ENCODE data around the gene SPATA16.
"Not testable (repeated sequence)": the region's sequence is repeated elsewhere in the genome, so short reads cannot be mapped to it uniquely, and the experiment has no call there.

The SPATA16 gene

DNA sequence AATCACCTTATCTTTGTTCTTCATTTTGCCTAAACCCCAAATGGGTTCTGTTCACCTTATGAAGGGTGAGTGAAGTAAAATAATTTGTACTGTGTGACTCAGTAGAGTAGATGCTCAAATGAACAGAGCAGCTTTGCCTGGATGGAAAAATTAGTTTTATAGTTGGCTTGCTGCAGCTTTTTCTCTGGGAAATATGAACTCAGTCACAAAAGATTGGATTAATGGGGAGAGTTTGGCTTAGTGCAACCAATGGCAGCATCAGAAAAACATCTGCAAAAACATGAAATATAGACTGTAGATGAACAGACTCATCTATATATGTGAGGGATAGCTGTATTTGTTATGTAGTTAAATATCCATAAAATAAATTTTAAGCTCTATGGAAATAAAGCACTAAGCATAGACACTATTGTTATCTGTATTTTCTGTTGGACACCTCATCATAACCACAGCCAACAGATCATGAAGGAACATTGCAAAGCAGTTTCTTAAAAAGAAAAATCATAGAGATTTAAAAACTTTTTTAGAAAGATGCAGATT lies 209.2 kb downstream of the SPATA16 start:
- no peak for DNase-seq

GRCh38 chr3:172929451-172929850 lies 211.6 kb downstream of the SPATA16 start:
- no peak for DNase-seq

DNA sequence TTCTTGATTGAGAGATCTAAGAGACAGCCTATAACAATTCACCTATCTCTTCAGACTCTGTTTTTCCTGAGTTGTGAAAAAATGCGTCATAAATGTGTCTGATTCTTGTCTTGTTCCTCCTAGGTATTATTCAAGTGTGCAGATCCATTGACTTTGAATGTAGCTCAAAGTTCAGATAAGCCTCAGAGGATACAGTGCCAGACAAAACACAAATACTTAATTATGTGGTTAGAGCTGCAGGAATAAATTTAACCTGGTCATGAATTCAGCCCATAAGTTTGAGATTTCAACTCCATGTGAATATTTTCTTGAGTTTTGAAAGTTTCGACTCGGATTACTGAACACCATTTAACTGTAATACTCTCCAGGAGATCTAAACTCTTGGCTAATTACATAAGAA lies 216.5 kb downstream of the SPATA16 start:
- DNase-seq, result no peak

DNA sequence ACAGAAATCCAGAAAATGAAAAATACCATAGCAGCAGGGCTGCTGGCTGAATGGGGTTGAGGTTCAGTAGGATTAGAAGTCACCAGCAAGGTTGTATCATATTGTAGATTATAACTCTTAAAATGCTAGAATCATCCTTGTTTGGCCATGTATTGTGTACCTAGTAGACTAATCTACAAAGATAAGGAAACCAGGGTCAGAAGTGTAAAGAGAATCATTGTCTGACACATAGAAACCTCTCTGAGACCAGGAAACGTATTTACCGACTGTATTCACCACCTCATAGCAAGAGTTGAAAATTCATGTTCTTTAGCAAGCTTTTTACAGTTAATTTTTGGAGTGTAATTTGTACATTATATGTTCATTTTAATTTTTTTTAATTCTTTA lies 221.7 kb downstream of the SPATA16 start:
- DNase-seq, result no peak

DNA sequence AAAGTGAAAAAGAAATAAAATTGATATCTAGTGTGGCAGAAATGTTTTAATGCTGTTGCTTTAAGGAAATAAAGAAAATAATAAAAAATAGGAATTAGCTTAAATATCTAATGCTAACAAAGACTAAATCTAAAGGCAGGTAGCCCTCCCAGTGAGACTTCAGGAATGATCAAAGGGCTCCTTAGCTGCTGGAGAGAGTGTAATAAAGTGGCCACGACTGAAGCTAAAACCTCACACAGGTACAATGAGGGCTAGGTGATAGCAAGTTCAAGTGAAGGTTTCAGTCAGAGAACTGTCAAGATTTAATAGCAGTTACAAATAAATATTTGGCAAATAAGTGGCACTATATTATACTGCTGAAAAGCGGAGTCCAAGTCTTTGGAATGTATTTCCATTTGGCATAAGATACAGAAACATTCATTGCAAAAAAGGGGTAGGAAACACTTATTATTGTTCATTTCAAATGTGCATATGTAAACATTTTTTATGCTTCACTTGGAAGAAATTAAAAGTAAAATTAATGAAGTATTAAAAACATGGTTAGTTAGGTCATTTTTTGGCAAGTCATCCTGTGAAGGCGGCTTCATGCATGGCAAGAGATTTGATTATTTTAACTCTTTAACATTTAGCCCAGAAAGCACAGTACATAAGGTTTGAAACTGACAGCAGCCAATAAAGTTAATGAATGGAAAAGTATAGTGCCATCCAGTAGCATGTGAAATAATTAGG lies 222.3 kb downstream of the SPATA16 start:
- DNase-seq, result no peak

- DNase-seq, result no peak
These were observed 222.9 kb downstream of the SPATA16 start for GRCh38 chr3:172918165-172918564.

DNA sequence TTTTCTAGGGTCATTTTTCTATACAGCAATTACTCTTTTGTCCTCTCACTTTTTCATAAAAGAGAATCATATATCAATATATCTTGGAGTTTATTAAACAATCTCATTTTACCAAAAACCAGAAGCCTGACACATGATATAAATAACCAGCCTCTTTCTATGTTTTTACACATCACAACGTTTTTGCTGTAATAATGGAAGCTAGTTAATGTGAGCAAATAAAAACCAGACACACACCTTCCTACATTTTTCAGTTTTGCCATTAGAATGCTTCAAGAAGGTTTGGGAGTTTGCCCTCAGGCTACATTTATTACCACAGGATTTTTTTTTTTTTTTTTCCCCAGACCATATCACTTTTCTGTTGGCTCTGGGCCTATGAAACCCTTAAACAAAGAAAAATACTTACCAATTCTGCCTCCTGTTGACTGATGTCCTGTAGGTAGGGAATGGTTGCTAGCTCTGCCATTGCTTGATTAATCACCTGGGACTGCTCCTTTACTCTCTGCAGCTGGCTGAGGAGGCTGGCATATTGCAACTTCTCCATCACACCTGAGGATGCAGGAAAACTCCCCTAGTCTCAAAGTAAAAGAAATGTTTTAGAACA lies 225.0 kb downstream of the SPATA16 start:
- no peak for DNase-seq

DNA sequence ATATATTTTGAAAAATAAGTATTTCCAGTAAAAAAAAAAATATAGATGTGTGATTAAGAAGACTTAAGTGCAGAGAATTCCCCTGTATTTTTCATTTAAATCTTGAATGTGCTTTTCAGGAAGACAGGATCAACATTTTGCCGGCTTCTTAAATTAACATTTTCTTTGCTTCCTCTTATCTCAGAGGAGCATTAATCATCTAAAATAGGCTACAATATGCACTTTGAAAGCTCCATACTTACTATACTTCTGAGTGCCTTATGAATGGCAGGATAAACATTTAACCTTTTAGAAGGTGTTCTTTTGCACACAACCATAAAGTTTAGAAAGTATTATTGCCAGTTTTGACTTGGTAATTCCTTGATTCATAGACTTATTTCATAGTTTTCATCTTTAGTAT lies 226.2 kb downstream of the SPATA16 start:
- no peak for DNase-seq

DNA sequence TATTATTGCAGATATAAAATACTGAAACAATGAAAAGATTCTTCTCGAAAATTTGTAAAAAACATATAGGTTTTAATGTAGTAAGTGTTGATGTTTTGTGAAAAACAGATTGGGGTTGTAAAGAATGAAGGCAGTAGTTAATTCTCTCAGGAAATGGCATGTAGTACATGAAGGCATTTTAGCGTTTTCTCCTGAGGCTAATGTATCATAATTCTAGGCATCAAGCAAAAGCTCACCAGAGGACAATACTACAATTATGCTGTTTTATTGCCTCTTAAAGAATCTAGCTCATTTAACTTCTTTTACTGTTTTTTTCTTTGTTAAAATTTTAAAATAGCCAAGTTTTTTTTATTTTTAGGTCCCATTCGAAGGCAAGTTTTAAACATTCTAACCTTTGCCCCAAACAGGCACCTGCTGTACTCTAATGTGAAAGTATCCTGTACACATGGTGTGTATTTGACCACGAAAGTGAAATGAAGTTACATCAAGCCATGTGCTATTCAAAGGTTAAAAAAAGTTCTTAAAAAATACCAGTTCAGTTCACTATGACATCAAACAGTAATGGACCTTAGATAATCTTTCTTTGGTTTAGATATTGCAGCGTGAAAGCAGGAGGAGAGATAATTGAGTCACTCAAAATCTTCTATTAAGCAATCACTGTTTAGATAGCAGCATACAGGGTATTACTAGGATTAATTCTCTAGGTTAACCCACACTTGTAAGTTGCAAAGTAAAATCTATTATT lies 227.0 kb downstream of the SPATA16 start:
- DNase-seq, result no peak

DNA sequence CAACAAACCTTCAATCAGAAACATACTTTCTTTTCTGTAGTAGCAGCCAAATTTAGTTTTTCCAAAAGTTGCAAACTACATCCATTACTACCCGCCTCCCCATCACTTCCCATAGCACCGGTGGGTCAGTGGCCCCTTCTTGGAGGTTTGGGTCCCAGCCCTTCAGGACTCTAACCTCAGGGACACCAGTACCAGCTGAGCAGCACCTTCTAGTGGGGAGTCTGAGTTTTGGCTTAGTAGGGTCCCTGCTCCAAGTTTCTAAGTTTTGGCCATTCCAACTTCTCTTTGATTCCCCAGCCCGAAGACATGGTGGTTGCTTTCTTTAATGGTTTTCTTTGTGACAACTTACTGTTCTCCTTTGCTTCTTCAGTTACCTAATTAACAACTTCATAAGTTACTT lies 229.9 kb downstream of the SPATA16 start:
- no peak for DNase-seq

DNA sequence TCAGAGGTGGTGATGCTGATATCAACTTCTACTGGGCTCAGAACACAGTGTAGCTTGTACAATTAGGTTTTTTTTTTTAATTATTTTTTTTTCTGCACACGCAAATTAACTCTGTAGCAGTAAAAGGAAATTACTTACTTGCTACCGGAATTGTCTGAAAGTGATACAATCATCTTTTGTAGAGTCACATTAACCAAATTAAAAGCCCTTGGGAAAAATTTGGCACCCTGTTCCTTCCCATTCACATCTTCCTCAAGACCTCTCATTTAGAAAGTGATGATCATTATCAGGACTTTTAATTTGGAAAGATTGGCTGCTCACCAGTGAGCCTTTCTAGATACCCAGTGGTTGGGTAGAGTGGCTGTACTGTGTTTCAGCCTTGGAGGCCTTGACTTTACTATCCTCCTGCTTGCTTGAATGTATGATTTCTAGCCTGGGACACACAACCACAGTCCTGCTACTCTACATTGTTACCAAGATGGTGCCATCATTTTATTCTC lies 232.2 kb downstream of the SPATA16 start:
- no peak for DNase-seq

- no peak for DNase-seq
These were observed 235.6 kb downstream of the SPATA16 start for GRCh38 chr3:172905451-172905850.

DNA sequence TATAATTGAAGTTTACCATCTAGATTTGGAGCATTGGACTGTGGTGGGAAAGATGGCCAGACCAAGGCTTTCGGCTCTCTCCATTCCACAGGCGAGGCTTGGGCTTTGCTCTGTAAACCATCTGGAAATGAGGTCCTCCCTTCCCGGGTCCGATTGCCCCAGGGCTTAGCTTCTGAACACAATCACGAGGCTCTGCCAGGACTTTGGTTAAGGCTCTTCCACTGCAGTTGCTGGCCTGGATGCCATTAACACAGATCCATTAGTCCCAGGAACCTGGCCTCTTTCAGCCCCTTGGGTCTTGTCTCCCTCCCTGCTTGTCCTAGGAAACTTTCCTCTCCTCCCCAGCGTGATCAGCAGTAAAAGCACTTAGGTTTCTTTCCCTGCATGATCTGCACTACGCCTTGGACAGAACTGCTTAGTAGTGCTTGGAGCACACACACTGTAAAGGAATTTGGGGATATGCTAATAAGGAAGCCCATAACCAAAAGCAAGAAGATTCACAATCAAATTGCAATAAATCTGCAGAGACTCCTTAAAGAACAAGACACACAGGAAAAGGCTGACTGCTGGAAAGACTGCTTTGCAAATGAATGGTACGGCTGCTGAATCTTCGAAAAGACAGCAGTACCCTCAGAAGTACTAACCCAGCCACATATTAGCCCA lies 236.2 kb downstream of the SPATA16 start:
- no peak for DNase-seq

- no peak for DNase-seq
These were observed 237.3 kb downstream of the SPATA16 start for GRCh38 chr3:172903642-172904320.

DNA sequence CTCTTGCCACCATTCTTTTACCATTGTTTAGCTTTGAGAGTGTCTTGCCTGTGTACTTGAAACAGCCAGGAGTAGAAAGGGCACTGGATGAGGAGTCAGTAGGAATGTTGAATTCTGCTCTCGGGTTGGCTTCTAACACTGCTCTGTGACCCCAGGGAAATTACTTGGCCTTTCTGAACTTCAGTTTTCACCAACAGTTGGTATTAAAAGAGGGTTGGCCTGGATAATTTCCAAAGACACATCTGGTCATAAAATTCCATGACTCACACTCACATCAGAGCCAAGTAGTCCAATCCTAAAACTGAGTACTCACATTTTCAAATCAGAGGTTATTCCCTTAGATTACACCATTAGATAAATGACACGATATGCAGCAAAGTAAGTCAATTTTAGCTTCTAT lies 248.9 kb downstream of the SPATA16 start:
- no peak for DNase-seq

GRCh38 chr3:172885704-172886103 lies 255.3 kb downstream of the SPATA16 start:
- DNase-seq, result no peak

- DNase-seq, result no peak
These were observed 258.5 kb downstream of the SPATA16 start for GRCh38 chr3:172882563-172882962.

DNA sequence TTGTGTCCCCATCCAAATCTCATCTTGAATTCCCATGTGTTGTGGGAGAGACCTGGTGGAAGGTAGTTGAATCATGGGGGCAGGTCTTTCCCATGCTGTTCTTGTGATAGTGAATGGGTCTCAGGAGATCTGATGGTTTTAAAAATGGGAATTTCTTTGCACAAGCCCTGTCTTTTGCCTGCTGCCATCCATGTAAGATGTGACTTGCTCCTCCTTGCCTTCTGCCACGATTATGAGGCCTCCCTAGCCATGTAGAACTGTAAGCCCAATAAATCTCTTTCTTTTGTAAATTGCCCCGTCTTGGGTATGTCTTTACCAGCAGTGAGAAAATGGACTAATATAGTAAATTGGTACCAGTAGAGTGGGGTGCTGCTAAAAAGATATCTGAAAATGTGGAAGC lies 261.7 kb downstream of the SPATA16 start:
- DNase-seq, result not testable (repeated sequence)

- DNase-seq, result no peak
These were observed 264.0 kb downstream of the SPATA16 start for GRCh38 chr3:172877011-172877410.

DNA sequence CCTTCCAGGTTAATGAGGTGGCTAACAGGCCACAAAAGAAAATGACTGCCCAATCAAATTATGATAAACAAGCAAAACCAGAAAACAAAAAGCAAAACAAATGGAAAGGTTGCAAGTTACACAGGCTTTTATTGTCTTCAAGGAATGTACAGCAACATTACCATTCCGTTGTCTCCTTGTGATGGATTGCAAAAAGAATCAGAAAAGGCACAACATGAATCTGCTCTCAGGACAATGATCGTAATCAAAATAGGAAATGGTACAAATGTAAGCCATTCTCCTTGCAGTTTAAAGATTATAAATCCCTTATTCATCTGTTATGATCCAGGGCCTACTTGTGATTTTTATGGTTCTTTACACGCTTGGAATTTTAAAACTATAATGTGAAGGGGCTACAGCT lies 264.7 kb downstream of the SPATA16 start:
- DNase-seq, result no peak

GRCh38 chr3:172875039-172875438 lies 266.0 kb downstream of the SPATA16 start:
- DNase-seq, result no peak

- no peak for DNase-seq
These were observed 271.1 kb downstream of the SPATA16 start for GRCh38 chr3:172869784-172870518.
